Breast epithelium (tissue), 4 donors: ENCODE measurements around the gene PLEKHG4B. TPM values are rescaled to one million over a fixed set of nuclear protein-coding genes. Genes with fewer than 3 reads are reported as not detected.
"Not testable (repeated sequence)": the region's sequence is repeated elsewhere in the genome, so short reads cannot be mapped to it uniquely, and the experiment has no call there.

ENCODE experiments used
- DNase-seq, 2 donors: peaks; one replicate each; pipeline ENCODE4 v3.0.0-alpha.2; 2019; ENCODE audit warnings: low spot score in 2 of 2
- H3K27ac ChIP-seq, 2 donors: fragments of 200-600 bp; sonication (generic) in 1 of 2; one replicate each; pipeline ENCODE4 v1.5.1; 2016 to 2019; ENCODE audit warnings: mild to moderate bottlenecking in 1 of 2
- H3K27me3 ChIP-seq, 2 donors: fragments of 200-600 bp; sonication (generic) in 1 of 2; one replicate each; pipeline versions ENCODE4 v1.5.1 to v1.6.0; 2017 to 2019; ENCODE audit warnings: control low read depth in 1 of 2, mild to moderate bottlenecking in 1 of 2
- H3K36me3 ChIP-seq: fragments of 200-600 bp; one replicate; pipeline ENCODE4 v1.5.1; 2019
- H3K4me1 ChIP-seq, 2 donors: fragments of 200-600 bp; sonication (generic); one replicate each; pipeline ENCODE4 v1.5.1; 2016 to 2019; ENCODE audit warnings: control low read depth in 1 of 2
- H3K4me3 ChIP-seq, 3 donors: fragments of 200-600 bp; sonication (generic); 1 replicate in 2 of 3; 2 replicates in 1 of 3; pipeline ENCODE4 v1.5.1; 2016 to 2019; ENCODE audit warnings: mild to moderate bottlenecking in 3 of 3, moderate library complexity in 2 of 3
- H3K9me3 ChIP-seq, 2 donors: fragments of 200-600 bp; sonication (generic) in 1 of 2; one replicate each; pipeline ENCODE4 v1.5.1; 2016 to 2019; ENCODE audit warnings: control low read depth in 1 of 2
- CTCF ChIP-seq, 3 donors: fragments of 450-650 bp; IDR thresholded peaks; one replicate each; pipeline ENCODE4 v1.5.1; 2016 to 2017; ENCODE audit warnings: antibody characterized with exemption in 3 of 3, mild to moderate bottlenecking in 3 of 3, moderate library complexity in 3 of 3
- POLR2A ChIP-seq: fragments of 450-650 bp; IDR thresholded peaks from one replicate; pipeline ENCODE4 v1.6.1; 2016; ENCODE audit warnings: antibody characterized with exemption, mild to moderate bottlenecking, moderate library complexity
- POLR2AphosphoS5 ChIP-seq, 3 donors: sonication (generic); formaldehyde crosslinking; IDR thresholded peaks; one replicate each; pipeline ENCODE4 v1.6.1; 2017; ENCODE audit warnings: antibody characterized with exemption in 3 of 3
- intact Hi-C: fragments of 100-400 bp; cut with DNase I; formaldehyde crosslinking; loops from one replicate; pipeline ENCODE4 v1.15.1; 2023; ENCODE audit warnings: low total_unique reads
- total RNA-seq, 3 donors: library from RNA; depleted of rRNA; stranded (reverse); fragments of >200 nt; gene quantifications; one replicate each; pipeline ENCODE4 v1.1.0, GENCODE V29; 2016

Gene PLEKHG4B
- total RNA-seq, 3 donors from 2014 or later, result 4.3 to 5.4 TPM; not detected in 1

GRCh38 chr5:102411-103043 lies 10.6 kb downstream of the PLEKHG4B start:
- intact Hi-C loops, result no loop called here
- Histone ChIP-seq H3K27ac (no peak overlapping the region), H3K27me3 (no peaks in the 10 kb centered on the region), H3K4me1 (no peaks in the 10 kb centered on the region), H3K4me3 (no peak overlapping the region), H3K36me3 (no peaks in the 10 kb centered on the region), H3K9me3 (no peaks in the 10 kb centered on the region)
- TF ChIP-seq CTCF (IDR thresholded peaks at IDR 0.05) (no peak), POLR2A (no peak), POLR2AphosphoS5 (IDR thresholded peaks at IDR 0.05) (no peak)
- DNase-seq, result no peak

- DNase-seq, H3K4me3 ChIP-seq, H3K4me1 ChIP-seq, H3K9me3 ChIP-seq, H3K36me3 ChIP-seq, H3K27me3 ChIP-seq, H3K27ac ChIP-seq, intact Hi-C loops: not testable (repeated sequence)
Measured at GRCh38 chr5:104106-104505, 12.1 kb downstream of the PLEKHG4B start.

- no peak for TF ChIP-seq CTCF (IDR thresholded peaks at IDR 0.05)
- TF ChIP-seq POLR2AphosphoS5 (IDR thresholded peaks at IDR 0.05), result no peak
- TF ChIP-seq POLR2A, result no peak
- intact Hi-C loops, result no loop called here
- Histone ChIP-seq H3K36me3 (no peaks in the 10 kb centered on the region), H3K4me1 (no peaks in the 10 kb centered on the region), H3K9me3 (no peaks in the 10 kb centered on the region), H3K27me3 (no peaks in the 10 kb centered on the region), H3K4me3 (no peak overlapping the region), H3K27ac (no peak overlapping the region)
- no peak for DNase-seq
Measured at GRCh38 chr5:104778-105296, 12.9 kb downstream of the PLEKHG4B start.

GRCh38 chr5:105504-106070 lies 13.6 kb downstream of the PLEKHG4B start:
- DNase-seq, result no peak
- no peak for TF ChIP-seq POLR2AphosphoS5 (IDR thresholded peaks at IDR 0.05)
- no peak for TF ChIP-seq CTCF (IDR thresholded peaks at IDR 0.05)
- no peak for TF ChIP-seq POLR2A
- Histone ChIP-seq H3K9me3 (no peaks in the 10 kb centered on the region), H3K4me1 (no peaks in the 10 kb centered on the region), H3K36me3 (no peaks in the 10 kb centered on the region), H3K4me3 (no peak overlapping the region), H3K27me3 (no peaks in the 10 kb centered on the region), H3K27ac (no peak overlapping the region)
- intact Hi-C loops, result no loop called here

GRCh38 chr5:106587-106986 lies 14.6 kb downstream of the PLEKHG4B start:
- Histone ChIP-seq H3K4me1 (no peaks in the 10 kb centered on the region), H3K4me3 (no peak overlapping the region), H3K9me3 (no peaks in the 10 kb centered on the region), H3K27me3 (no peaks in the 10 kb centered on the region), H3K36me3 (no peaks in the 10 kb centered on the region), H3K27ac (no peak overlapping the region)
- intact Hi-C loops, result no loop called here
- TF ChIP-seq CTCF (IDR thresholded peaks at IDR 0.05) (no peak), POLR2A (no peak)
- no peak for DNase-seq
